ENCODE data around the gene CIDEB.

DNA sequence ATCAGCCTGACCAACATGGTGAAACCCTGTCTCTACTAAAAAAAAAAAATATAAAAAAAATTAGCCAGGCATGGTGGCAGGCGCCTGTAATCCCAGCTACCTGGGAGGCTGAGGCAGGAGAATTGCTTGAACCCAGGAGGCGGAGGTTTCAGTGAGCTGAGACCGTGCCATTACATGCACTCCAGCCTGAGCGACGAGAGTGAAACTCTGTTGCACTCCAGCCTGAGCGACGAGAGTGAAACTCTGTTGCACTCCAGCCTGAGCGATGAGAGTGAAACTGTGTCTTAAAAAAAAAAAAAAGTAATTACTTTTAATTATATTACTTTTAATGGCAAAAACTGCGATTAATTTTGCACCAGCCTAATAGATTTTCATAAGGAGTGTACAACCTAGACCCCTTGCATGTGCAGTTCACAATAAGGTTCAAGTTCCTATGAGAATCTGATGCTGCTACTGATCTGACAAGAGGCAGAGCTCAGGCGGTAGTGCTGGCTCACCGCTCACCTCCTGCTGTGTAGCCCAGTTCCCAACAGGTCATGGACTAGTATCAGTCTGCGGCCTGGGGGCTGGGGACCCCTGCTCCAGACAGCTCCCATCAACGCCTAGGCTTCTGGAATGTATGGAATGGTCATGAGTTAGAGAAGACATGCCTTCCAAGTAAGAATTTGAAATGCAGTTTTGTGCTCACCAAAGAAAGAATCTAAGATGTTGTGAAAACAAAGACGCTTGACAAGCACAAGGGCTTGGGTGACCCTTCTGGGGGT lies 13.6 kb upstream of the CIDEB start:
- TF ChIP-seq, protein P1, sequence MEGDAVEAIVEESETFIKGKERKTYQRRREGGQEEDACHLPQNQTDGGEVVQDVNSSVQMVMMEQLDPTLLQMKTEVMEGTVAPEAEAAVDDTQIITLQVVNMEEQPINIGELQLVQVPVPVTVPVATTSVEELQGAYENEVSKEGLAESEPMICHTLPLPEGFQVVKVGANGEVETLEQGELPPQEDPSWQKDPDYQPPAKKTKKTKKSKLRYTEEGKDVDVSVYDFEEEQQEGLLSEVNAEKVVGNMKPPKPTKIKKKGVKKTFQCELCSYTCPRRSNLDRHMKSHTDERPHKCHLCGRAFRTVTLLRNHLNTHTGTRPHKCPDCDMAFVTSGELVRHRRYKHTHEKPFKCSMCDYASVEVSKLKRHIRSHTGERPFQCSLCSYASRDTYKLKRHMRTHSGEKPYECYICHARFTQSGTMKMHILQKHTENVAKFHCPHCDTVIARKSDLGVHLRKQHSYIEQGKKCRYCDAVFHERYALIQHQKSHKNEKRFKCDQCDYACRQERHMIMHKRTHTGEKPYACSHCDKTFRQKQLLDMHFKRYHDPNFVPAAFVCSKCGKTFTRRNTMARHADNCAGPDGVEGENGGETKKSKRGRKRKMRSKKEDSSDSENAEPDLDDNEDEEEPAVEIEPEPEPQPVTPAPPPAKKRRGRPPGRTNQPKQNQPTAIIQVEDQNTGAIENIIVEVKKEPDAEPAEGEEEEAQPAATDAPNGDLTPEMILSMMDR (IDR thresholded peaks at IDR 0.05): no peak
- TF ChIP-seq POLR2AphosphoS5 (IDR thresholded peaks at IDR 0.05) (no peak), POLR2A (IDR thresholded peaks at IDR 0.05) (no peak)
